Astrocyte (in vitro differentiated cells and primary cell): Measurements from ENCODE around the gene CHGA.

Experiments used
- CTCF ChIP-seq: IDR thresholded peaks from 2 replicates; pipeline ENCODE4 v1.5.1; 2011; ENCODE audit warnings: low read depth, mild to moderate bottlenecking, inconsistent platforms, low read length, moderate library complexity; ENCODE audit not compliant: insufficient read depth
- EZH2 ChIP-seq: IDR thresholded peaks from 2 replicates; pipeline ENCODE4 v1.6.1; 2012; ENCODE audit warnings: mild to moderate bottlenecking, low read length, inconsistent platforms; ENCODE audit not compliant: insufficient read depth

- TF ChIP-seq CTCF, result no peak
- no peak for TF ChIP-seq EZH2
Observed at GRCh38 chr14:92884410-92884809, 38.5 kb upstream of the CHGA start.
